GM18520 (cell line): ENCODE results near the gene GNRHR.
"Not testable (repeated sequence)": the region's sequence is repeated elsewhere in the genome, so short reads cannot be mapped to it uniquely, and the experiment has no call there.

Experiments
- ATAC-seq: cut with Tn5 transposase; IDR thresholded peaks from one replicate; pipeline ENCODE4 v1.9.1; 2021; ENCODE audit not compliant: unreplicated experiment

The GNRHR gene

DNA sequence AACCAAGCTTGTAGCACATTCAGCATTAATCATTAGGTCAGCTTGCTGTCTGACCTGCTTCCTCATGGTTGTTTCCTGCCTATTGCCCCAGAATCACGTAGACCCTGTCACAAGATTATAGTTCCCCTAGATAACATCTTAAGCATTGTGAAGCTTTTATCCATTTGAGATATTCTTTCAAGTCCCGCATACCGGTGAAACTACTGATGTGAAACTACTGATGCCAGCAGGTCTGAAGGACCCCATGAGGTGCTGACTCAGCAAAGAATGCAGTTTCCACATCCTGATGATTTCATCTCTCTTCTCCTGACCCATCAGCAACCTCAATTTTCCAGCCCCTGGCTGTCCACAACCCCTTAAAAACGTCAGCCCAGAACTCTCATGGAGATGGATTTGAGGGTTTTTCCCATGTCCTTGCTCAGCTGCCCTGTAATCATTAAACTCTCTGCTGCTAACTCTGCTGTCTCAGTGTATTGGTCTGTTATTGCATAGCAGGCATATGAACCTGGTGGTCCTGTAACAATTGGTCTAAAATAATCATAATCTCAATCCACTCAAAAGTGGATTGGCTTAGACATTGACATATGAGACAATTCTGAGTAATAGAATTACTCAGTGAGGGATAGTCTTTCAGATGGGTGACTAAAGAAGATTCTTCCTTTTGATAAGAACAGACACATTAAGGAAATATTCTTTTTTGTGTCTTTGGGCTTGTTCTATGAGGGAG is 26.9 kb downstream of the GNRHR start:
- ATAC-seq: no peak

DNA sequence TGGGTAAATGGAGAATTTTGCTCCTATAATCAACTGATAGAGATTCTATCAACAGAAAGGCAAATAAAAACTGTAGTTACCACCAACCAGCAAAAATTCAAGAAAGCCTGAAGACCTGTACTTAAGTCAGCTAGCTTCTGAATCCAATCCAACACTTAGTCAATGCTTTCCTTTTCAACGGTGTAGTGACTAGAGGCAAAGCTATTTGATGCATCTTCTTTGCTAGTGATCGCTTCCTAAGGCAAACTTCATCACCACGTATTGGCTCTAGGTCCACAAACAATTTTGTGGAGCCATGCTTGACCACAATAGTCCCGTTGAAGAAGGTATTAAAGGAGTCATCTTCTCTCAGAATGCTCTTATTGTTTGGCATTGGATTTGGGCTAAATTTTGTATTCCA is 28.2 kb downstream of the GNRHR start:
- no peak for ATAC-seq

DNA sequence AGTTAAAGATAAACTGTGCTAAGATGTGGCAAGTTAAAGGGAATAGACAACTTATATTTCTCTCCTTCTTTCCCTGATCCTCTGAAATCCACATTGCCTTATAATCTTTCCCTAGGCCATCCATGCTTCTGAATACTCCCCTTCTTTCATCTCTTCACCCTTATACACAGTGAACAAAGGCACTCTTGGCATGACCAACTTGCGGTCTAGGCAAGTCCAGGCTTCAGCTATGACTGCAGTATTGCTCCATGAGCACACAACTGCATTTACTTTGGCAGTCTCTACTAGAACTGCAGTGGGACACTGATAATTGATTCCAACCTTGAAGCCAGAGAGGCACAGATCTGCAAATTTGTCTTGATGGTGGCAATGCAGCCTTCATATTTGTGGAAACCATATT is 29.1 kb downstream of the GNRHR start:
- ATAC-seq: no peak

DNA sequence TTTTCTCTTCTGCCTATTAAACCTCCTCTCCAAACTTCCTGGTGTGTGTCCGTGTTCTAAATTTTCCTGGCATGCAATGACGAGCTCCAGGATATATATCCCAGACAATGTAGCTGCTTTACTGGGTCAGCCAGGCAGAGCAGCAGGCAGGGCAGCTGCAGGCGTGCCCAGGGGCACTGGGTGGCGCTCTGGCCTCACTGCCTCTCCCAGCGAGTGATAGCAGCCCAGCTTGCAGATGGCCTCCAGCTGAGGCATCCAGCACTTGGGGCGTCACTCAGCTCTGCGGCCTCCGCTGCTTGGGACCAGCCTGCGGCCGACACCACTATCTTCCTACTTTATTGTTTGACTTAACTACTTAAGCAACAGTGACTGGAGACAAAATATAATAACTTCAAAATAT is 30.2 kb downstream of the GNRHR start:
- ATAC-seq: no peak

DNA sequence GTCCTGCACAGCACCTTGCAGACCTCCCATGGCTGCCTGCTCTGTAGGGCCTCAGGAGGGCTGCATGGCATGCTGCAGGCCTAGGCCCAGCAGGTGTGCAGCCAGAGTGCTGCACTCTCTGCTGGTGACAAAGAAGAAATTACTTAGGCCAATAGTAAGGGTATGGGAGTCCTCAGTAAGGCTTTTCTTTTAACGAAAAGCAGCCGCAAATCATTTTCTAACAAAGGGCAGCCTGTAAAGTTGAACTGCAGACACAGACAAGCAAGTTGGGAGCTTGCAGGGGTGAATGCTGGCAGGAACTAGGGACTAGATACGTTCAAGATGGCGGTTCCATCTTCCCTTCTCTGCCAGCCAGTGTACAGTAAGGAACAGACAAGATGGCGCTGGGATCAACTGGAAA is 30.8 kb downstream of the GNRHR start:
- no peak for ATAC-seq

DNA sequence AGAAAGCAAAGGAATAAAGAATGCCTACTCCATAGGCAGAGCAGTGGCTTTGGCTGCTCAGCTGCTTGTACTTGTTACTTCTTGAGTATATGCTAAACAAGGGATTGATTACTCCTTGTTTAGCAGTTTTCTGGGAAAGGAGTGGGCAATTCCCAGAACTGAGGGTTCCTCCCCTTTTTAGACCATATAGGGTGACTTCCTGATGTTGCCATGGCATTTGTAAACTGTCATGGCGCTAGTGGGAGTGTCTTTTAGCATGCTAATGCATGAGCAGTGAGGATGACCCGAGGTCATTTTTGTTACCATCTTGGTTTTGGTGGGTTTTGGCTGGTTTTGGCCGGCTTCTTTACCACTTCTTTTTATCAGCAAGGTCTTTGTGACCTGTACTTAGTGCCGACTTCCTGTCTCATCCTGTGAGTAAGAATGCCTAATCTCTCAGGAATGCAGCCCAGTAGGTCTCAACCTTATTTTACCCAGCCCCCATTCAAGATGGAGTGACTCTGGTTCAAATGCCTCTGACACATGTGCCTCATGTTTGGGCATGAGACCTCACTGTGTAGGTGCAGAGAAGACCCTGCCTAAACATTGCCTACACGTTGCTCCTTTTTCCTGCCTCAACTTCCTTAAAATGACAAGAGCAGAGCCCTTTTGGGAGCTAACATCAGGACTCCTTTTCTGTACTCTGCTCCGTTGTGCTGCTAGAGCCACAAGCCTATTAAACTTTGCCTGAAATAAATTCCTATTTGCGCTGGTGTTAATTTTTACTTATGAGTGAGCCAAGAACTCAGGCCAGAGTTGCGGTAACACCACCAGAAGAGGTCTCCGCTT is 32.2 kb downstream of the GNRHR start:
- no peak for ATAC-seq

DNA sequence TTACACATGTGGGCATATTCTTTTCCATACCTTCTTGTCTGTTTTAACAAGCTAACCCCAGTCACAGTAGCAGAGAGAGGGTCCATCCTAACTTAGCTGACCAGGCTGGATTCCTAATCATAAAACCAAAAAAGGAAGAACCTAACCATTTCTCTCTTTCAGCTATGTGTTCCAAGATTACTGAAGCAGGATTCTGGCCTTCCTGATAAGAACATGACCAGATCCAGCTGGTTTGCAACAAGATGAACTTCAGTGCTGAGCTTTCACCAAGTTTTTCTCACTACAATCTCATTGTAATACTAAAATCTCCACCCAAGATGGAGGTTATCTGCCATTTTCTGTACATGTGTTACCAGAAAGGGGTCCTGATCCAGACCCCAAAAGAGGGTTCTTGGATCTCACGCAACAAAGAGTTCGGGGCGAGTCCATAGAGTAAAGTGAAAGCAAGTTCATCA is 32.8 kb downstream of the GNRHR start:
- ATAC-seq: no peak

DNA sequence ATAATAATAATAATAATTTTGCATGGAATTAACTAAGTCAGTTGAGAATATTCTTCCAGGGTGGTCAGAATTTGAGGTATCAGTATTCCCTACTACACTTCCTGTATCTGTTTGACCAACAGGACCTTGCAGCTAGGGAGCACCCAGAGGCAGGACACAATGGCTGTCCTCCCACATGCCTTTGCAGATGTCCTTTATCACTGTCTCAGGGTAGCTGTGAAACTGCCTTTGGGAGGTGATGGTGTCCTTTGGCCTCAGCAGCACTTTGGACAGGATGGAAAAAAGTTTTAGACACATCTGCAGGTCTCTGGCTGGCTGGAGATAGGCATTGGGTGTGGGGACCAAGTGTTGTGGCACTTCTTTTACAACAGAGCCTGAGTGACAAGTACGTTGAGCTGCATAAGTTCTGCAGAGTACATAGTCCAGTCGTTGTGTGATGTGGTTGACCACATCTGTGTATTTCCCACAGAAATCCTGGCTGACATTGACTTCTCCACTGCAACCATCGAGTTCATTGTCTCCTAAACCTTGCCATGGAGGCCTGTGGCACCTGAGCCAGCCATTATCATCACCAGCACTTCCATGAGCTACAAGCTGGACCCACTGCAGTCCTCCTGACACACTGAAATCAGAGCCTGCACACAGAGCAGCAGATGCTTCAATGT is 34.1 kb downstream of the GNRHR start:
- ATAC-seq: no peak

DNA sequence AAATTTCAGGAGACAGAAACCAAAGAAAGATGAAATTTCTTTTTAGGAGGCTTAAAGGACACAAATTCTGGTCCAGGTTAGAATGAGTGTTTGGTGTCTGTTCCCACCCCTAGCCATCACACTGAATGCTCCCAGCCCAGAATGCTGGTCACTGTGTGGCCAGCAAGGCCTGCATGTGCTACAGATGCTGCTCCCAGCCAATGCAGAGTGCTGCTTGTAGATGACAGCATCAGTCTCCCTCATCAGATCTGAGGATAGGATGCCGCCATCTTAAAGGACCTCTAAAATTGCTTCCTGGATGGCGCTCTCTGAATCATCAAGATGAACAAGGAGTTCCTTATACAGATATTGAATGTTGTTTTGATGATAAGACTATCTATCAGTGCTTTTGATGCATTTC is 35.3 kb downstream of the GNRHR start:
- no peak for ATAC-seq

DNA sequence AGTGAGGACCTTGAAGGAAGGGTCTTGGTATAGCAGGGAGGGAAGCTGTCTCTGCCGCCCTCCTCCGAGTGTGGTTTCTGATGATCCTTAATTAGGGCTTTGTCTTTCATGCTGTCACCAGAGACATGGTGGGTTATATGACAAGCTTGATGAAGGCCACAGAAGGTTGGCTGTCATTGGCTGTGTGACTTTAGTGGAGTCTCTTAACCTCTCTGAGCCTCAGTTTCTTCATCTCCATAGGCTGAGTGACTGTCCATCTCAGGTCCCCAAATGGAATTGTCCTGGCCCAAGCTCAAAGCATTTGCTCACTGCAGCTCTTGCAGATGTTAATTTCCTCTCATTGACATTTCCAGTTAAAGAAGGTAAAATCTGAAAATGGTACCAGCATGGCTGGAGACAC is 36.6 kb downstream of the GNRHR start:
- ATAC-seq: no peak

DNA sequence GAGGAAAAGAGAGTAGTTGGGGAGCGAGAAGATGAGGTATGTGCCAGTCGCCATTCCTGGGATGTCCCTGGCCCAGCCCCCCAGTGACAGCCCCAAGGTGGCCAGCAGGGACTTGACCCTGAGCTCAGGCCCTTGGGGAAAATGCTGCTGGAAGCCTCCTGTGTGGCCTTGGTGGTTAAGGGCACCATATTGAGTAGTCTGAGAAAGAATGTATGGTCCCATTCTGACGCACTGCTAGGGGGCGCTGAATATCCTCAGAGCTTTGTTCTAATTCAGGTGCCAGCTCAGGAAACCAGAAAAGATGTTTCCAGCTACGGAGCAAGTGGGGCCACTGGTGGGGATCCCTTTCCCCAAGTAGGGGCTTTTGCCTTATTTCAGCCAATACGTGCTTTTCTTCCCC is 39.2 kb downstream of the GNRHR start:
- ATAC-seq: no peak

DNA sequence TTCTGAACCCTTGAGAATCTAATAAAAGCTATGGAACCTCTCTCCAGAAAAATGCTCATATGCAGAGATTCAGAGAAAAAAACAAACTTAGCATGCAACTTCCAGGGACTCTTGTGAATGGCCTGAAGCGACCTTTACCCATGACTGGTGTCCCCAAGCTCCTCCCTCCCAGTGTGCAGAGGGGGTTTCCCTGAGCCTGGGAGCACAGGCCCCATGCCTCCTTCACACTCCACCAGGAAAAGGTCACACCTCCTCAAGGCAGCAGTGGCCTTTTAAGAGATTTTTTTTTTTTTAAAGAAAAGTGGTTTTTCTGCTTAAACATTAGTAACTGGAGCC is 40.0 kb downstream of the GNRHR start:
- peak; percentile 64 for ATAC-seq

DNA sequence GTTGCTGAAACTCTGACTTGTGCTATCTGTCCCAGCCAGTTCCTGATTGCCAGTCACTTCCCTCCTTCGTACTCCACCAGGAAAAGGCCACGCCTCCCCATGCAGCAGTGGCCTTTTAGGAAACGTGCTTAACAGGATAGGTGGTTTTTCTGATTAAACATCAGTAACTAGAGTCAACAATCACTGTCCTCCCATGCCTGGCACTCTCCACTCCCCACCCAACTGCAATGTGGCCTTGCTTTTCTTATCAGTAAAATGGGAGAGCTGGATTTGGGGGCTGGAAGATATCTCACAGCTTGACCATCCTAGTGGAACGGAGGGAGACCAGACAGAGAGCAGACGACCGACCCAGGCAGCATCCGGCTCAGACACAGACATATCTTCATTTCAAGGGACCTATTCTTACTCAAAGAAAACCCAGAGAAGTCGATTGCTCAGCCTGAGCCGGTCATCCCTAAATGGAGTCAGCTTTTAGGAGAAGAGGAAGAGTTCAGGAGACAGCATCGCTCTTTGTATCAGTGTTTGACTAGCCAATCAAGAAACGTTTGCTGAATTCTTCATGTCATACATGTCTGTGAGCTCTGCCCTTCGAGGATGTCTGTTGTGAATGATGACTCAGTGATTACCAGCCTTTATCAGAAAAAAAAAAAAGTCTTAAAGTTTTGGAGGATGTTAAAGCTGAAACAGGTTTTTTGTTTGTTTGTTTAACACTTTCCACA is 40.5 kb downstream of the GNRHR start:
- ATAC-seq: no peak

DNA sequence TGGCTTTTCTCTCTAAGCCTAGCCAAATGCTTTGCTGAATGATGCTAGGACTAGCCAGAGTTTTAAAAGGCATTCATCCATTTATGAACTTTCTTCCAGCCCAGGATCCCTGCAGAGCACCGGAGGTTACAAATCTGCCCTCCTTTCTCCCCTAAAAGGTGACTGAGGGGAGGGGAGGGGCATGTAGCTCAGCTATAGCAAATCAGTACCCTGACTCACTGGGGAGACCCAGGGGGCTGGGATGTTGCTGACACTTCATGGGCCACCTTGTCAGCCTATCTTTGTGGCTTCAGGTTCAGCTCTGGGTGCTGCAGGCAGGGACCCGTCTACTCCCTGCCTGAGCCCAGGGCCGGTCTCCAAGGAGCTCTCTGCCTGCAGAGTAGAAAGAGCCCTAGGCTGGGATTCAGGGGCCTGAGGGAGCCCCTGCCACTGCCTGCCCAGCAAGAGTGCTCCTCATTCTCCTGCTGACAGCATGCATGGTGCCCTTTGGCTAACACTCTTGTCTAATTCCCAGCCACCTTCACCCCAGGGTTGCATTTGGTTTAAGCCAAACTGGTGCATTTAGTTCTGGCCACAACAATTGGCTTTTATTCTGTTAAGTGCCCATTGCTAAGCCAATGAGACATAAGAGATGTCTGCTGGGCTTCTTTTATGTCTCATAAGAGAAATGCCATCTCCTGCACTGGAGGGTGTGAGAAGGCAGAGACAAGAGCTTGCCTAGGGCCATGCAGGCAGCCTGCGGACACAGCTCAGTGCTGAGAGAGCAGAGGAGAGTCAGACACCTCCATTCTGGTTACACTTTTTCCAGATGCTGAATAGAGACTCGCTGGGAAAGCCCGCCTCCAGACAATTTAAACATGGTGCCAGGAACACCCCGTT is 41.3 kb downstream of the GNRHR start:
- ATAC-seq: no peak

DNA sequence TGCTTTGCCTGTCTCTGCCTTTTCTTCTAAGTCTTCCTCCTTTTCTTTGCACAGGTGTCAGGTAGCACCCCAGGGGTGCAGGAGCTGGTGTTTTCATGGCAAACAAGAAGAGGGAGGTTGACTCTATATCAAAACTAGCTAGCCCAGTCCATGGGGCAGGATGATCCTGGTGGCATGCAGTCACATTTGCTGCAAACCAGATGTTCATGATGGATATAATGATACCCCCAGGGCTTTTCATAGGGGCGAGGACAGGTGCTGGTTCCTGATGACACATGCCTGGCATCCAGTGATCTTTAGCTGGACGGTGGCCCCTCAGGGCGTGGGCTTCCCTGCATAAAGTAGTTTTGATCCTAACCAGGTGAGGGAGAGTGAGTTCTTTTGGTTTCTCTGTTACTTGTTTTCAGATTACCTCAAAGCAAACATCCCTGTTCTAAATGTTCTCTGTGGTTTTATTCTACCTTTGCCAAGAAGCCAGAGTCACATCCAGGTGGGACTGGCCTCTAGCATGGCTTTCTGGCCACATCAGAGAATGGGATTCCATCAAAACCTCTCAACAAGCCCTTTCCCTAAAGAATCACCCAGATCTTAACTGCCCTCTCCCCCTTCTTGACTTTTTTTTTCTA is 42.1 kb downstream of the GNRHR start:
- ATAC-seq: no peak

DNA sequence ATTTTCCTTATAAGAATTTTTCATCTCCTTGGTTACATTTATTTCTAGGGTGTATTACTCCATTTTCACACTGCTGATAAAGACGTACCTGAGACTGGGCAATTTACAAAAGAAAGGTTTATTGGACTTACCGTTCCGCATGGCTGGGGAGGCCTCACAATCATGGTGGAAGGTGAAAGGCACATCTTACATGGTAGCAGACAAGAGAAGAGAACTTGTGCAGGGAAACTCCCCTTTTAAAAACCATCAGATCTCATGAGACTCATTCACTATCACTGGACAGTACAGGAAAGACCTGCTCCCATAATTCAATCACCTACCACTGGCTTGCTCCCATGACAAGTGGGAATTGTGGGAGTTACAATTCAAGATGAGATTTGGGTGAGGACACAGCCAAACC is 47.5 kb downstream of the GNRHR start:
- not testable (repeated sequence) for ATAC-seq

DNA sequence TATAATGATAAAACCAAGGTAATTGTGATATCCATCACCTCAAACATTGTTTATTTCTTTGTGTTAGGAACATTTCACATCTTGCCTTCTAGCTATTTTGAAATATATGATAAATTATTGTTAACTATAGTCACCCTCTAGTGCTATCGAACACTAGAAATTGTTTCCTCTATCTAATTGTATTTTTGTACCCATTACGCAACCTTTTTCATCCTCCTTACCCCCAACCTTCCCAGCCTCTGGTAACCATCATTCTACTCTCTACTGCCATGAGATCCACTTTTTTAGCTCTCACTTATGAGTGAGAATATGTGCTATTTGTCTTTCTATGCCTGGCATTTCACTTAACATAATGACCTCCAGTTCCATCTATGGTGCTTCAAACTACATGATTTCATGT is 49.3 kb downstream of the GNRHR start:
- no peak for ATAC-seq

DNA sequence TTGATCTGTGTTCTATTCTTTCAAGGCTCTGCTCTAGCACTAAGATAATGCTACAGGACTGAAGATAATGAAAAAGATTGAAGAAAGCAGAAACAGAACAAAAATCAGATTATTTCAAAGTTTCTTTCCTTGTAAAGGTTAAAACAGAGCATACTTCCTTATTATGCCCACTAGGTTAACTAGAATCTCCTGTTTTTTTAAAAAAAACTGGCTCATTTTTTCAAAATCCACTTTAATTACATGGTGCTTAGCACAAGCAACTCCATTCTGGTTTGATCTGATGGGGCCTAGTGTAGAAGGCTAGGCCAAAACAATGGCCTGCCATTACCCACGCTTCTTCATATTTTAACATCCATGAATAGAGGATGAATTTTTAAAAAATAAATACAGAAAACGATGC is 52.0 kb downstream of the GNRHR start:
- ATAC-seq: no peak

DNA sequence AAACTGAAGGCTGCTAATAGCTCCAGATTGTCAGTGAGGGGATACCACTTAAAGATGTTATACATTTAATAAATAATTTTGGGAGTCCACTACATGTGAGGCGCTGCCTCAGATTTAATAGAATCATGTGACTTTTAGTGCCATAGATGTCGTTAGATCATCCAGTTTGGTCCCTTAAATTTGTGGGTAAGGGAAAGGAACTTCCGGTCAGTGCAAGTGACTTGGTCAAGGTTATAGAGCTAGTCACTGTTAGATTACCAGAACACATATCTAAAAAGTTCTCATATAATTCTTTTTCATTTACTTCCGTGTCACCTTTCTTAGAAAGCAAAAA is 52.7 kb downstream of the GNRHR start:
- peak; percentile 10 for ATAC-seq
